Stimulated activated CD4-positive, alpha-beta T cell treated with anti-CD3 and anti-CD28 coated beads, Interleukin-15, amount 100 ng/mL, for 1 hour (primary cell): ENCODE measurements around the gene CCL22.
"Not testable (repeated sequence)": the region's sequence is repeated elsewhere in the genome, so short reads cannot be mapped to it uniquely, and the experiment has no call there.

ENCODE experiments used
- DNase-seq, 2 donors: peaks; one replicate each; pipeline ENCODE4 v3.0.0-alpha.2; 2020; ENCODE audit warnings: low read depth in 1 of 2, low spot score in 1 of 2

The CCL22 gene

GRCh38 chr16:57391300-57391699, 32.7 kb downstream of the CCL22 start:
- no peak for DNase-seq

DNA sequence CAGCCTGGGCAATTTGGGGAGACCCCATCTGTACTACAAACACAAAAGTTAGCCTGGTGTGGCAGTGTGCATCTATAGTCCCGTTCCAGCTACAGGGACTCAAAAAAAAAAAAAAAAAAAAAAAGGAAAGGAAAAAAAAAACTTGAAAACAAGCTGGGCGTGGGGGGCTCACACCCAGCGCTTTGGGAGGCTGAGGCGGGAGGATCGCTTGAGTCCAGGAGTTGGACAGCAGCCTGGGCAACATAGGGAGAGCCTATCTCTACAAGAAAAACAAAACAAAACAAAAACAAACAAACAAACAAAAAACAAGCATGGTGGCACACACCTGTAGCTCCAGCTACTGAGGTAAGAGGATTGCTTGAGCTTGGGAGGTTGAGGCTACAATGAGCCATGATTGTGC, 33.1 kb downstream of the CCL22 start:
- DNase-seq: no peak

GRCh38 chr16:57392694-57393093, 34.1 kb downstream of the CCL22 start:
- no peak for DNase-seq

GRCh38 chr16:57394444-57394843, 35.9 kb downstream of the CCL22 start:
- DNase-seq: no peak

- no peak for DNase-seq
Measured at GRCh38 chr16:57395026-57395425, 36.4 kb downstream of the CCL22 start.

- no peak for DNase-seq
Measured at GRCh38 chr16:57396786-57397185, 38.2 kb downstream of the CCL22 start.

- not testable (repeated sequence) for DNase-seq
Measured at GRCh38 chr16:57397493-57397892, 38.9 kb downstream of the CCL22 start.

DNA sequence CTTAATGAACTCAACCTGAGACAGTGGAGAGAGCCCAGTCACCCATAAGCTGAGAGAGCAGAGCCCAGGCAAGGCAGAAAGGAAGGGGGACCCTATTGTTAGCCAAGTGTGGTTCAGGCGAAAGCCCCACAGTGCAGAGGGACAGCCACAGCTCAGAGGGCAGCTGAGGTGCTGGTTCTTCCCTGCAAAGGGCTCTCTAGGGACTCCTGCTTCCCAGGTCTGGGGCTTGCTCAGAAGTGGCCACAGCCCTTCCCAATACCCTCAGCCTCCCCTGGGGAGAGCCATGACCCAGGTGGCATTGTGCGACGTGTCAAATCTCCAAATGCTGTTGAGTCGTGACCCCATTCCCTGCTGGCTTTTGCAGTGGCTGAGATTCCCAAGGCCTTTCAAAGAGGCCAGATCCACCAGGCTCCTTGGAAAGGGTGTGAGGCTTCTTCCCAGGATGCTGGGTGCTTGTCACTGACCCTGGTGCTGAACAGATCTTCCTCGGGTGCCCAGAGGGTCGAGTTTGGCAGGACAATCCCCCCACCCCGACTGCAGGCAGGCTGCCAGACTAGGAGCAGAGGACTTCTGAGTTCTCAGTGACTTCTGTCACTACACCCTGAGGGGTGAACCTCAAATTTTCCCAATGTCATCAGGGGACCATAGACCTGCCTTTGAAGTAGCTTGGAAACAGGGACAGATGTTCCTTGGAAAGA, 43.5 kb downstream of the CCL22 start:
- DNase-seq: no peak

DNA sequence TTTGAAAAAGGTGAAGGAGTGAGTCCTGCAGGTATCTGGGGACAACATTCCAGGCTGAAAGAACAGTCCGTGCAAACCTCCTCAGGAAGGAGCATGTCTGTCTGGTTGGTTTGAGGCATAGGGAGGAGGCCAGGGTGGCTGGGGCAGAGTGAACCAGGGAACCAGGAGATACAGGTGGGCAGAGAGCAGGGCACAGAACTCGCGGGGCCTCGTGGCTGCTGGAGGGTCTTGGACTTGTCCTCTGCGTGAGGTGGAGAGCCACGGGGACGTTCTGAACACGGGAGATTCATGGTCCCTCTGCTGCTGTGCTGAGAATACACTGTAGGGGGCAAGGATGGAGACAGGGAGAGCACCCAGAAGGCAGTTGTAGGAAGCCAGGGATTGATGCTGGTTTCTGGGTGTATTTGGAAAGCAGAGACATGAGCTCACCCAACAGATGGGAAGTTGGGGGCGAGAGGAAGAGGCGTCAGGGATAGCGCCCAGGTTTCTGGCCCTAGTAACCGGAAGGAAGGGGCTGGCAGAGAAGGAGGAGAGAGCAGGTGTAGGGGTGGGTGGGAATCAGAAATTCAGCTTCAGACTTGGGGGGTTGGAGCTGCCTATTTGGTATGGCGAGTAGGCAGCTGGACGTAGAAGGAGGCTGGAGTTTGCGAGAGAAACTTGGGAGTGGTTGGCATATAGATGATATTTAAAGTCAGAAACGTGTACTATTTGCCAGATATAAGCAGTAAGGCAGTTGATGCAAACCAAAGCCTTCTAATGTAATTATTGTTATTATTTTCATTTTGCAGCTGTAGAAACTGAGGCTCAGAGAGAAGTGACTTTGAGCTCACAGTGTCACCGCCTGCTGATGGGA, 45.6 kb downstream of the CCL22 start, which contains the start of gene CCL17:
TSS of gene CCL17 (plus strand) at position 803 of the 853 bp plus-strand sequence. CDS start 9,166 bp downstream, outside the sequence.
- no peak for DNase-seq

DNA sequence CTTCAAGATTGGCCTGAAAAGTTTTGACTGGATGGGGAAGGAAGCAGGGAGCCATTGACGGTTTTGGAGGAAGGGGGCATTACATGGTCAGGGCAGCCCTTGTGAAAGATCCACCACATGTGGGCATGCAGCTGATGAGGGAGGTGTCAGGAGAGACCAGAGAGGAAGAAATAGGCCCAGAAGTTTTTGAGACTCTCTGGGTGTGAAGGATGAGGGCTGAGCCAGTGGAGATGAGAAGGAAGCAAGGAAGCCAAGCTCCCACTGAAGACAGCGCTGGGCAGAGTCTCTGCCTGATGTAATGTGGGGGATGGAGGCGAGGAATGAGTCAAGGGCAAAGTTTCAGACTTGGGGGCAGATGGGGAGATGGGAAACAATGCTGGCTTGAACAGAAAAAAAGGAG, 46.5 kb downstream of the CCL22 start:
- DNase-seq: no peak

GRCh38 chr16:57406881-57407280, 48.3 kb downstream of the CCL22 start:
- no peak for DNase-seq

GRCh38 chr16:57407521-57408353, 49.2 kb downstream of the CCL22 start:
- no peak for DNase-seq

- no peak for DNase-seq
Measured at GRCh38 chr16:57409065-57409464, 50.5 kb downstream of the CCL22 start.

DNA sequence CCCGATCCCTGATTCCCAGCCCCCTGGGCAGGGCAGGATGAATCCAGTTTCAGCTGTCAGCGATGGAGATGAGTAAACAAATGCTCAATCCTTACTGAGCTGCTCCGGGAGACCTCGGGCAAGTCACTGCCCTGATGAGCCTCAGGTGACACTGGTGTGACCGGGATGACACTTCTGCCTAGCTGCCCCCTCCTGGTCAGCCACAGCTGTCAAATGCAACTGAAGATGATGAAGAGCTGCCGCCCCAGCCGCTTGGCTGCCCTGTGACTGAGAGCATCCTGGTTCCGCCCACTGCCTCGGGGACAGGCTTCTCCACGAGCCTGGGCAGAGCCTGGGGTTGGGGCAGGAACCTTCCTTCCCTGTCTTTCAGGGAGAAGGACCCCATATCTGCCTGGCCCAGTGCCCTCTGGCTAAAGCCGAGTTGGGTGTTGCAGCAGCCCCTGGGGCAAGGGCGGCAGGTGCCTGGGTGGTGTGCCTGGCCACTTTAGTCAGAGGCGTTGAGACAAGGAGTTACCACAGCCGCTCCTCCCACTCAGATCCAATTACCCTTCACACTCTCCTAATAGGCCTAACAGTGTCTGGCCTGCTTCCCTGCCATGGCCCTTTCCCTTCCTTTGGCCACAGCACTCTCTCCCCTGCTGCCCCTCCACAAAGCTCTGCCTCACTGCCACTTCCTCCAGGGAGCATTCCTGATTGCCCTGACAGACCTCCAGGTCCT, 51.4 kb downstream of the CCL22 start:
- no peak for DNase-seq

- no peak for DNase-seq
Measured at GRCh38 chr16:57411362-57411976, 52.9 kb downstream of the CCL22 start.

- DNase-seq: no peak
Measured at GRCh38 chr16:57412584-57412983, 54.0 kb downstream of the CCL22 start.

- DNase-seq: no peak
Measured at GRCh38 chr16:57413301-57413730, 54.7 kb downstream of the CCL22 start.

GRCh38 chr16:57413733-57414132, 55.1 kb downstream of the CCL22 start:
- DNase-seq: no peak
